HG02840 (cell line): ENCODE data around the gene ANKMY1.

ENCODE experiments used
- ATAC-seq: cut with Tn5 transposase; IDR thresholded peaks from one replicate; pipeline ENCODE4 v1.9.1; 2021; ENCODE audit warnings: mild to moderate bottlenecking, moderate library complexity, moderate number of reproducible peaks; ENCODE audit not compliant: unreplicated experiment, low FRiP score

The ANKMY1 gene

DNA sequence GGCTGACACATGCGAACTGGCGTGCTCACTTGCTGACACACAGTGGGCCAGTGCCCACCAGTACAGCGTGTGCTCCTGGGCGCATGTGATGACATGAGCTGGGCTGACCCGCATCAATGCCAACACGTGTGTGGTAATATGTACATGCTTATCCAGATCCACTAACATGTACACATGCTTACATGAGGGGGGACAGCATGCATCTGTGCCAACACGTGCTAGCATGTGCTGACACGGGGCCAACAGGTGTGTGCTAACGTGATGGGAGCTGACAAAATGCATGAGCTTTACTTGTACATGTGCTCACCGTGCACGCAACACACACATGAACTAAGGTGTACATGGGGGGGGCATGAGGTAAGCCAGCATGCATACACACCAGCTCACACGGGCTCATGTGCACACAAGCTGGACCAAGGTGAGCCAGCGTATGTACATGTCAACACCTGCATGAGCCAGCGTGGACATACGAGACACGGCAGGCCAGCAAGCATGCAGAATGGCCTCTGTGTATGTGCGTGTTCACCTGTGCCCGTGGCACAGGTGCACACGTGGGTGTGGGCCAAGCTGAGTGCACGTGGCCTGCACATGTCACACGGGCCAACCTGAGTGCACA is 93.8 kb downstream of the ANKMY1 start:
- ATAC-seq = no peak

DNA sequence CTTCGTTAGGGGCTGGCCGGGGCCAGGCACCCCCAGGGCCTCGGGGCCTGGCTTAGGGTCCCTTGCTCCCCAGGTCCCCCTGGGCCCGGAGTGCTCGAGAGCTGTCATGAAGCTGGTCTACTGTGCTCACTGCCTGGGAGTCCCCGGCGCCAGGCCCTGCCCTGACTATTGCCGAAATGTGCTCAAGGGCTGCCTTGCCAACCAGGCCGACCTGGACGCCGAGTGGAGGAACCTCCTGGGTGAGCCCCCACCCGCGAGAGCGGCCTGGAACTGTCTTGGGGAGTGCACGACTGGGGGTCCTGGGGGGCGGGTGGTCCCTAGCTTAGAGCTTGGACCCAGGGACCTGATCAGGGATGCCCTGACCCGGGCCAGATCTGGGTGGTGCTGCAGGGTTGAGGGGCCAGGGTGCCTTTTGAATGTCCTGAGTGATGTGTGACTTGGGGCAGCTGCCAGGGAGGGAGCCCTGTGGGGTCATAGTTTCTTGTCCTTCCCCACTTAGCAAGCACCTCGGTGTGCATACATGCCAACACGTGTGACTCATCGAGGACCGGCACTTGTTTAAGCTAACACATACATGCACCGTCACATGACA is 94.4 kb downstream of the ANKMY1 start:
- no peak for ATAC-seq

DNA sequence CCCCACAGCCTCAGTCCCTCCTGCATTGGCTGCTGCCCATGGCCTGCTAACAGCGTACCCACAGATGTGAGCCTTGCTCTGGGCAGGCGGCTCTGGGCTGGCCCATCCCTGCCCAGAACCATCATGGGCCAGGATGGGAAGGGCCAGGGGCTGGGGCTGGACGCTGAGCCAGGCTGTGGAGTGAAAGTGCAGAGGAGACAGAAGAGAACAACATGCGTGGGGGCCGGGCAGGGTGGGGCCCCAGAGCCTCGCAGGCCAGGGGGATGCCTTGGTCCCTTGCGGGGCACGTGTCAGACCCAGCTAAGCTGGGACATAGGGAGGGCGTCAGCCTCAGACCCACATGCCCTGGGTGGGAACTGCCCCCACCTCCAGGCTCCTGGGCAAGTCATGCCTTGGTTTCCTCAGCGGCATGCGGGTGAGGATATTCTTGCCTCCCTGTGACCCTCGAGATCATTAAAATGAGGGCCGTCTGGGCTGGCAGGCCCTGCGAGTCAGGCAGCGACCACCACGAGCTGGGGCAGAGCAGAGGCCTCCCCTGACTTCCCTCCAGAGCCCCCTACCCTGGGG is 95.0 kb downstream of the ANKMY1 start:
- ATAC-seq = no peak

DNA sequence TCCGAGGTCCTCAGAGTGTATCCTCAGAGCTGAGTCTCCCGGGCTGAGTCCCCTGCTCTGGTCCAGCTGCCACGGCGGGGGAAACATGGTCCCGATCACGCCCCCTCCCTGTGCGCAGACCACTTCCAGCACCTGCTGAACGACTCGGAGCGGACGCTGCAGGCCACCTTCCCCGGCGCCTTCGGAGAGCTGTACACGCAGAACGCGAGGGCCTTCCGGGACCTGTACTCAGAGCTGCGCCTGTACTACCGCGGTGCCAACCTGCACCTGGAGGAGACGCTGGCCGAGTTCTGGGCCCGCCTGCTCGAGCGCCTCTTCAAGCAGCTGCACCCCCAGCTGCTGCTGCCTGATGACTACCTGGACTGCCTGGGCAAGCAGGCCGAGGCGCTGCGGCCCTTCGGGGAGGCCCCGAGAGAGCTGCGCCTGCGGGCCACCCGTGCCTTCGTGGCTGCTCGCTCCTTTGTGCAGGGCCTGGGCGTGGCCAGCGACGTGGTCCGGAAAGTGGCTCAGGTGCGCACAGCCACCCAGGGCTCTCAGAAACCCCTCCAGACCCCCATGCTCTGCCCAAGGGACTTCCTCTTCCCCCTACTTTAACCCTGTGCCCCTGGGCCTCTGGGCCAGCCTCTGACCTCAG is 95.6 kb downstream of the ANKMY1 start:
- ATAC-seq = no peak

DNA sequence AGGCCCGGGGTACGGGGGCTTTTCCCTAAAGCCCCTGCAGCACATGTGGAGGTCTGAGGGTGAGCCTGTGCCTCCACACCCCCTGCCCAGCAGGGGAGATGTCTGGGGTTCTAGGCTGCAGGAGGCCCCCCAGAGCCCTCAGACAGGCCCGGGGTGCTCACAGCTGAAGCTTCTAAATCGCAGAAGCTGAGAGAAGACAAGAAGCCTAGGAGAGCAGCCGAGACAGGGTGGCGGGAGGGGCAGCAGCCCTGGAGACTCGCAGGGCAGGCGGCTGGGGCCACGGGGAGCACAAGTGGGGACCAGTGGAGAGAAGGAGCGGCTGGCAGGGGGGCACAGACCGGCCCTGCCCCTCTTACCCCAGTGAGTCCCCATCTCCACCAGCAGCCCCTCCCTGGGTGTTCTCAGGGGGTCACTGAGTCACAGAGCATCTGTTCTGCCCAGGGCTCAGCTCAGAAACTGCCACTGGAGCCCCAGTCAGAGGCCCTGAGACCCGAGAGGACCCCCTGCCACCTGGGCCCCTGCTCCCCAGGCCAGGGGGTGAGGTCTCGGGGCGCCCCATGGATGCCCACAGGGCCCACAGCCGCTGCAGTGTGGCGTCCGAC is 96.2 kb downstream of the ANKMY1 start:
- ATAC-seq = no peak

DNA sequence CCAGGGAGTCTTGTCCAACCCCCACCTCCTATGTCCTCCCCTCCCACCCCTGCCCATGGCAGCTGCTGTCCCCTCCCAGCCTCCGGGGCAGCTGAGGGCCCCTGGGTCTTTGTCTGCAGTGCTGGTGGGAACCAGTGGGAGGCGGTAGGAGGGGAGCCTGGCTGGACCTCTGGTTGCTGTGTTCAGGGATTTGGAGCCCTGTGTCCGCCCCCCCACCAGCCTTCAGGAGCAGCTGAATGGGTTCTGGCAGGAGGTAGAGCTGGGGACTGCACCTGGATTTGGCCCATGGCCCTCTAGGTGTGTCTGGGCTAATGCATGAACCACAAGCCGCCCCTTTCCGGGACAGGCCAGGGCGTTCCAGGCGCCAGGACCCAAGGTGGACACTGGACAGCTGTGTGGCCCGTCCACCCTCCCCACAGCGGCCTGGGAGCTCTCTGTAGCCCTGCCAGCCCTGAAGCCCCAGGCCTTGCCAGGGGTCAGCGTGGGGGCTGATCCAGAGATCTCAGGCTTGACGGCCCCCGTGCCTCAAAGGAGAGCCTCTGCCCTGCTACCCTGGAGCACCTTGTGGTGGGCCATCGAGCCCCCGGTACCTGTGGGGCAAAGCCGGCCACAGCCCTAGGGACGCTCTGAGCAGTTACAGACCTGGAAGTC is 96.9 kb downstream of the ANKMY1 start:
- ATAC-seq = no peak

DNA sequence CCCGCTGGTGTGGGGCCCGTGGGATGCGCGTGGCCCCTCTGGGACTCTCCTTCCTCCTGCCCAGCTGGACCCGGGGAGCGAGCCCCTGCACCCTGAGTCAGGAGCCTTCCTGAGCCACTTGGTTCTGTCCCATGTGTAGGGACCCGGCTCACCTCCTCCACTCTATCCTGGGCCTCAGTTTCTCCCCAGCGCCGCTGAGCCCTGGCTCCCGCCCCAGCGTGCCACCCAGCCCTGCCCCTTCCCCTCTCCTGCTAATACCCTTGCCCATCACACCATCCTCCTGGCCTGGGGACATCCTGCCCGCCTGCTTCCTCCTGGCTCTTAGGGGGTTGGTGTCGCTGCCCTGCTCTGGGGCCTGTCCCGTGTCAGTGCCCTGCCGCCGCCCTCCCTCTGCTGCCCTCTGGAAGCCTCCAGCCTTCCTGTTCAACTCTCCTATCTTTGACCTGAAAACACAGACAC is 97.5 kb downstream of the ANKMY1 start:
- no peak for ATAC-seq

DNA sequence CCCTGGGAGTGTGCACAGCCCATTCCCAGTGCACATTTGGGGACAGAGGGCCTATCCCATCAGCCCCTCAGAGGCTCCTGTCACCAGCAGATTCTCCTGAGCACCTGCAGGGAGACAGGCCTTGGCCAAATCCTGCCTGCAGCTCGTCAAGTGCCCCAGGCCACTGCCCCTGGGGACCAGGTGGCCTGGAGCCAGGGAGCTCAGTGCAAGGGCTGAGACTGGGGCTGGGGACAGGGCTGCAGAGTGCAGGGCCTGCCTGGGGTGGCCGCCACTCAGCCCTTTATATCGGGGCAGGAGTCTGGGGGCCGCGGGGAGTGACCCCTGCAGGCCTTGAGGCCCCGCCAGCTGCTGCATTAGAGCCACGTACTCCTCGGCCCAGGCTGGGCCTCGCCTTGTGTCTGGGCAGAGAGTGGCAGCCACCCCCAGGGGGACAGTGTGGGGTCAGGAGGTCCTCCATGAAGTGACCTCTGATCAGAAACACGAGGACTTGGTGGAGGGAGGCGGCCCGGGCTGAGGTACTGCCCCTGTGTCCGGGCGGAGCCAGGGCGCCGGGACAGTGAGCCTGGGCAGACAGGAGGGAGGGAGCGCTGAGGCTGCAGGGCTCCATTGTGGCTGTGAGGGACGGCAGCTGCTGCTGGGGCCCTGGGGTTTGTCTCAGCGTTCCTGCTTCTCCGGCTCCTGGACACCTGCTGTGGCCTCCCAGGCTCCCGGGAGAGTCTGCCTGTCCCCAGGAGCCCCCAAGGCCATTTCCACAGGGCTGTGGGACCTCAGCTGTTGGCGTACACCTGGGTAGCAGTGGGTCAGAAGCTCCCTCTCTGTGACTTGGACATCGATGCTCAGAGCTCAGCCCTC is 98.2 kb downstream of the ANKMY1 start:
- no peak for ATAC-seq

DNA sequence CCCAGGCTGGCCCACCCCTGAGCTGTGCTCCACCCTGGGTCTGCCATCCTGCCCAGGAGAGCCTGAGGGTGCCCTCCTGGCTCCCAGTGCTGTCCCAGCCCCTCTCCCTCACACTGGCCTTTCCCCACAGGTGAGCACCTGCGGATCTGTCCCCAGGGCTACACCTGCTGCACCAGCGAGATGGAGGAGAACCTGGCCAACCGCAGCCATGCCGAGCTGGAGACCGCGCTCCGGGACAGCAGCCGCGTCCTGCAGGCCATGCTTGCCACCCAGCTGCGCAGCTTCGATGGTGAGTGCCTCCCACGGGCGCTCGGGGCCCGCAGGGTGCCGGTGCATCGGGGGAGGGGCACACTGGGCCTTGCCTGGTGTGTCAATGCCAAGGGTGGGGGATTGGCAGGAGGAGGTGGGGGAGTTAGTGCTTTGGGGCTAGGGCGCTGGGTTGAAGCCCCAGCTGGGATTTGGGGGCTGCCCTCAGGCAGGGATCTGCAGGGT is 98.8 kb downstream of the ANKMY1 start:
- ATAC-seq = no peak

DNA sequence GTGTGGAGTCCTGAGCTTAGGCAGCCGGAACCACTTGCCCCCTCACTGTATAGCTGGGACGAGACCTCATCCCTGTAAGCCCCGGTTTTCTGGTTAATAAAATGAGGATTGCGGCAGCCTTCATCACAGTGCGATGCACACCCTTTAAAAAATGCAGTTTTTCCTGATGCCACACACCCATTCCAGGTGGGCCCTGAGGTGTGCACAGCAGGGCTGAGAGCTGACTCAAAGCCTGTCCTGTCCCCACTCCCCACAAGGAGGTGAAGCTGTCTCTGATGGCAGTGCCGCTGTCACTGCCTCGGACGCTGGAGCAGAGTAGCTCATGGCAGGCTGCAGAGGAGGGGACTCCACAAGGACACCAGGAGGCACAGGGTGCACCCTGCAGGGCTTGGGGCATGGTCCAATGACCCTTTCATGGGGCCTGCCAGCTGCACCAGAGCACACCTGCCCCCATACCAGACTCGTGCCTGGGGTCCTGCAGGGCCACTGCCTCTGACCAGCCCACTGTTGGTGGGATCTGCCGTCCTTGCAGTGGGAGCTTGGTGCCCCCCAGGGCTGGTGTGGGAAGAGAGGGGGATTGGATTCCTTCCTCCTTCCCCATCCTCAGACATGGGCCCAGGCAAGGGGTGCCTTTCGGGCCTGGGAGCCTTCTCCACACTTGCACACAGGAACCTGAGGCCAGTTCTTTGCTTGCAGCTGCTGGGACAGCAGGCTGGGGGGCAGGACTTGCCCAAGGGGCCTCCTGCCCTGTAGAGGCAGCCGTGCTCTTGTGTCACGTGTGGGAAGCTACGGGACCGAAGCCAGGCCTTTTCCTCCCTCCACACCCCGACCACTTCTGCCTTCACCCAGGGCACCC is 99.5 kb downstream of the ANKMY1 start:
- ATAC-seq = no peak

DNA sequence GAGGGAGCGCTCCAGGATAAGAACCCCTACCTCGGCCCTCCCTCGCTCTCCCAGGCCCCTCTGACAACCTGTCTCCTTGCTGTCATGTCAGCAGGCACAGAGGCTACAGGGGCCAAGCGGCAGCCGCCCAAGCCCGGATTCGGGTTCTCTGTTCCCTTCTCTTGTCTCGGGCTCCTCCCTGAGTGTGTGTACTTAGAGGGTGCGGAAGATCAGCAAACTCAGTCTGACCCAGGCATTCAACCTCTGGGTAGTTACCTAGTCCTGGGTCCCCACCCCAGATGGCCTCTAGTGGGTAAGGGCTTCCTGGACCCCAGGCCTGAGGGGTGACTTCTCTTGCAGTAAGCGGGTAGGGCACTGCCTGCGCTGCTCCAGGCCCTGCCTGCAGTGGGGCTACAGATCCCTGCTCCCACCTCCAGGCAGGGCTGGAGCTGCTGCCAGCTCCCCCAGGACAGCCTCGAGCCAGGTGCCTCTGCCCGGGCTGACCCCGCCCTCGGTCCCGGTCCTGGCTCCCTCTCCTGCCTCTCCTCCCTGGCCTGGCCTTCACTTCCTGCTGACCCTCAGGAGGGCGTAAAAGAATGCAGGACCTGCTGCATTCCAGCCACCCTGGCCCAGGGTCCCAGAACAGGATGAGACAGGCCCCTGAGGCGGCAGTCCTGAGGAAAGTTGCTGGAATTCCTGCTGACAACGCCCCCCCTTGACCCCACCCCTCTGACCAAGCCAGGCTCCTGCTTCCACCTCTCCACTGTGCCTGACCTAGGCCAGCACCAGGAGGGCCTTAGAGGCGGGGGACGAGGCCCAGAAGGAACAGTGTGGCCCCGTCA is 100.4 kb downstream of the ANKMY1 start:
- ATAC-seq = no peak

DNA sequence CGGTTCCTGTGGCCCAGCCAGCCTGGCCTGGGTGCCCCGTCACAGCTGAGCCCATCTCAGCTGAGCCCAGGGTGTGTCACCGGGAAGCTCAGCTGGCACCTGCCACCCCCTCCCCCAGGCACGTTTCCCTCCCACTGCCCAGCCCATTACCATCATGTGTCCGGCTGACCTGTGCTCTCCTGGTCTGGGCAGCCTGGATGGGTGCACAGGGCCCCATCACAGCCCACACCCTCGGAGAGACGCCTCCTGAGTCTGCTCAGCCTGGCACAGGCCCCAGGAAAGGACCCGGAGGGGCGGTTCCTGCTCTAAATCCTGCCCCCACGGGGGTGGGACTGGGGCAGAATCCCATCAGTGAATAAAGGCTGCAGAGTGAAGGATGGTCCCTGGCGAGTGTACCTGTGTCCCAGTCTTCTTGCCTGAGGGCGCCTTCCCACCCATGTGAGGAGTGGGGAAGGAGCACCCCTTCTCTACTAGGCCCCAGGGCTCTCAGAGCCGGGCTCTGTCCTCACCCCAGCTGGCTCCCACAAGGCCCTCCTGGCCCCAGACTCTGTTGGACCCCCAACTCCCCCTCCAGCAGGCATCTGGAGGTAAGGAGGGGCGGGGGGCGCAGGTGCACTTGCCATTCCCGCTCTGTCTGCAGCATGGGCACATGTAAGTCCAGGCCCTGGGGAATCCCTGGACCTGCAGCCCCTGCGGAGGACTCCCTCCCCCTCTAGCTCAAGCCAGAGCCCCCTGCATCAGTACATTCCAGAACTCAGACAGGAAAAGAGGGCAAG is 101.2 kb downstream of the ANKMY1 start:
- ATAC-seq = no peak

DNA sequence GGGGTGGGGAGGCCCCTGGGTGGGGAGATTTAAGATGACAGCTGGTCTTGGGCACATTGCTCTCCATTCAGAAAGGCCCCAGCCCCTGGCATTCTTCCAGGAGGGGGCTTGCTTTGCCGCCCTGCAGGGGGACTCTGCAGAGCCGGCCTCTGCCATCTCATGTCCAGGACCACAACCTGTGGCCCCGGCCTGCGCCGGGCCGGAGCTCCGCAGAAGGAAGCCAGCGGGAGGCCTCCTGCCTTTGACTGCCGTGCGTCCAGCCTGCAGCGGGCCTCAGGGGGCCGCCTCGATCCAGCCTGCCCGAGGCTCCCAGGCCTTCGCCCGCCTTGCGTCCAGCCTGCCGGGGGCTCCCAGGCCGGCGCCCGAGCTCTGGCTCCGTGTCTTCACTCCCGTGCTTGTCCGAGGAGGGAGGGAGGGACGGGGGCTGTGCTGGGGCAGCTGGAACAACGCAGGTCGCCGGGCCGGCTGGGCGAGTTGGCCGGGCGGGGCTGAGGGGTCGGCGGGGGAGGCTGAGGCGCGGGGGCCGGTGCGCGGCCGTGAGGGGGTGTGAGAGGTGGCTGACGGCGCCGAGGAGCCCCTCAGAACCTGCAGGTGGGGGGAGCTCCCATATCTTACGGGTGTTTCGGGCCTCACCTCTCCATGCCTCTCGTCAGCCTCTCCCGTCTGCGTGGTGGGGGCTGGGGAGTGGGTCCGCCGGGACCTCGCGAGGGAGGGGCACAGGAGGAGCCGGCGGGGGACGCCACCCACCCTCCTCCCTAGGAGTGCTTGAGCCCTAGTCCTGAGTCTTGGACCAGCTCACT is 101.9 kb downstream of the ANKMY1 start:
- no peak for ATAC-seq

DNA sequence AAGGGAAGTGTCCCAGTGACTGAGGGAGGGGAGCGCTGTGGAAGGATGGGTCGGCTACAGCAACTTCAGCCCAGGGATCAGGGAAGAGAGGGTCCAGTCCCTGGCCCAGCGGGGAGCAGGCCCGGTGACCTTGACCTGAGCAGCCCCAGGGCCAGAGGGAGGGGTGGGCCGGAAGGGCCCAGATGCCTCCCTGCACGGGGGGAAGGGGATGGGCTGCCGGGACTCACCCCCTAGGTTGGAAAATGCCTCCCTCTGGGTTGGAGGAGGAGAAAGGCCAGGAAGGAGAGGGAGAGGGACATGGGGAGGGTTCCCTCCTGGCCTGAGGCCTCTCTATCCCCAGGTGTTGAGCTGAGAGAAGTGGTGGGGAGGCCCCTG is 102.5 kb downstream of the ANKMY1 start:
- no peak for ATAC-seq

DNA sequence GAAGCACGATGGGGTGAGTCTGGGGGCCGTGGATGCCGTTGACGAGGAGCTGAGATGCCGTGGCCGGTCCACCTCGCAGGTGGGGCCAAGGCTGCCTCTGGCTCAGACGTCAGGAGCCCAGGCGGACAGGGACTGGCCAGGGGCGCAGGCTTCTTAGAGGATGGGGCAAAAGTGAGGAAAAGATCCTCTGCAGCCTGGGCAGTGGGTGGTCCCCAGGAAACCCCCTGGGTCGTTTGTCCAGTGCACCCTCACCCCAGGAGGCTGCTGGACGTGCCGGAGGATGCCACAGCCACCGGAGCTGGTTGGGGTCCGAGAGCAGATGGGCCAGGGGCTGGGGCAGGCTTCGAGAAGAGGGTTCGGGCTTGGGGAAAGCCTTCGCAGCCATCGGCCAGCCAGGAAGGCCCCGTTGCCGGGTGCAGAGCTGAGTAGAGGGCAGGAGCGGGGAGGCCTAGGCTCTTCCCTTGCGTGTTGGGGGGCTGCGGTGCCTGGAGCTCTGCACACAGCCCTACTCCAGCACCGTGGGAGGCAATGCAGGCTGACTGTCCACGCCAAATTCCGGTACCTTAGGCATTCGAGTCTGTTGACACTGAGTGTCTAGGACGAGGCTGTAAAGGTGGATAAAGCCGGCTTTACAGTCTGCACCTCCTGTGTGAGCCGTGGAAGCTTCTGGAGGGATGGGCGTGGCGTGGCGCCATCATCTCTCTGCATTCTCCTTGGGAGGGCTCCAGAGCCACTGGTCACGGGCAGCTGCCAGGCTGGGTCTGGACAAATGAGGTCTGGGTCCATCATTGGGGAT is 103.5 kb downstream of the ANKMY1 start:
- no peak for ATAC-seq
